GM19043 (cell line): Measurements from ENCODE around the gene TEX14.
A peak's percentile ranks its signal among the peaks of the same experiment; 100 is the strongest.

ENCODE experiments used
- ATAC-seq: cut with Tn5 transposase; IDR thresholded peaks from one replicate; pipeline ENCODE4 v1.9.1; 2021; ENCODE audit warnings: low read depth; ENCODE audit not compliant: unreplicated experiment

Gene TEX14

DNA sequence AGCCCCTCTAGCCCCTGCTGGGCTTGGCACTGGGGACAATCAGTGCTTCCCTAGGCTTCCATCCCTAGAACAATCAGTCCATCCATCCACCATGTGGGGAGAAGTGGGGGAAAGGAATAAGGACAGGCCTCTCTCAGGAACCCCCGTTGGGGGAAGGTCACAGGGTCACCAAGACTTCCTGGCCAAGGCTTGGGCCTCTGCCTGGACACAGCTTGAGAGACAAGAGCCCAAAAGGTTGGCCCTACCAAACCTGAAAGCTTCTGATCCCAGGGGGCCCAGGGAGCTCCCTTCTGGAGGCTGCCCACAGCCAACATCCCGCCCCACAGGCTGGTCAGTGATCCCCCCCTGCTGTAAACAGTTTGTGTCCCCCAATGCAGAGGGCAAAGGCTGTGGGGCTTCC, 161.2 kb downstream of the TEX14 start:
- ATAC-seq: no peak

- no peak for ATAC-seq
Measured at GRCh38 chr17:58529275-58529674, 162.6 kb downstream of the TEX14 start.

- ATAC-seq: no peak
Measured at GRCh38 chr17:58528443-58528842, 163.4 kb downstream of the TEX14 start.

- ATAC-seq: no peak
Measured at GRCh38 chr17:58527949-58528348, 163.9 kb downstream of the TEX14 start.

DNA sequence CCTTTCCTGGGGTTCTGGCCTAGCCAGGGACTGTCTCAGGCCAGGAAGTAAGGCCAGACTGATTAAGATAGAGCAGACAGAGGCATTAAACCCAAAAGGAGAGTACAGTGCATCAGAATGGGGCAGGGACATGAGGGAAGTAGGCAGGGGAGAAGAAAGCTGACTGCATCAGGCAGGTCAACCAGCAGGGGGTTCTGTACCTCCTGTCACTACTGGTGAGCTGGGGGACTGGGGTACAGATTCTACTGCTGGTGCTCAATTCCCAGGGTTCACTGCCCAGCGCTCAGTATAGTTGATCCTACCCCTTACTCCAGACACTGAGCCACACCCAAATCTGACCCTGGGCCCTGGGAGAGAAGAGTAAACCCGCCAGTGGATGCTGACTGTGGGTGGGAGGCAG, 164.5 kb downstream of the TEX14 start:
- ATAC-seq: no peak

GRCh38 chr17:58525239-58525638, 166.6 kb downstream of the TEX14 start:
- no peak for ATAC-seq

GRCh38 chr17:58521680-58522079, 170.2 kb downstream of the TEX14 start:
- no peak for ATAC-seq

GRCh38 chr17:58520843-58521430, 170.9 kb downstream of the TEX14 start:
- ATAC-seq: no peak

DNA sequence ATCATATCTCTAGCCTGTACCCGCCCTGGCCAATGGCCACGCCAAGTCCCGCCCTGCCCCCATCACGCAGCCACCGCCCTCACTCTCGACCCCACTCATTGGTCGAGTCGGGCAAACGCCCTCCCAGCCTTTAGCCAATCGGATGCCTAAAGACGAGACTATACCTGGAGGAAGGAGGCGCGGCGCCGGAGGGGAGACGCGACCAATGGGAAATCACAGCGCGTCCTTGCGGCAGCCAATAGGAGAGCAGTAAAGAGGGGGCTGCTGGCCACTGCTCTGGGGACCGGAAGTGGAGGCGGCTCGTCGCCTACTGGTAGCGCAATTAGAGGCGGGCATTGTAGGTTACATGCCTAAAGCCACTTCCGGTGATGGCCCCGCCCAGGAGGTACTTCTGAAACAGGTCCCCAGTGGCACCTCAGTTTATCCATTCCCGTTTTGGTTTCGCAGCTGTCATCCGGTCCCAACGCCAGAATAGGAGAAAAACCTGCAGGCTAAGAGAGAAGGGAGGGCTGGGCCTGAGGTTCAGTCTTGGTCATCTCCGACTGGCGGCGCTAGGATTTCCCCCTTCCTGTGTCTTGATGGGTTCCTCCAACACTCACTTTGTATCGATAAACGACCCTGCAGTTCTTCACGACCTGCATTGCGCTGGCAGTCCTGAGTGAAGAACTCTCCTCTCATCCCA, 173.8 kb downstream of the TEX14 start:
- peak; percentile 75 for ATAC-seq

GRCh38 chr17:58517378-58517927, 174.4 kb downstream of the TEX14 start:
- ATAC-seq: no peak

DNA sequence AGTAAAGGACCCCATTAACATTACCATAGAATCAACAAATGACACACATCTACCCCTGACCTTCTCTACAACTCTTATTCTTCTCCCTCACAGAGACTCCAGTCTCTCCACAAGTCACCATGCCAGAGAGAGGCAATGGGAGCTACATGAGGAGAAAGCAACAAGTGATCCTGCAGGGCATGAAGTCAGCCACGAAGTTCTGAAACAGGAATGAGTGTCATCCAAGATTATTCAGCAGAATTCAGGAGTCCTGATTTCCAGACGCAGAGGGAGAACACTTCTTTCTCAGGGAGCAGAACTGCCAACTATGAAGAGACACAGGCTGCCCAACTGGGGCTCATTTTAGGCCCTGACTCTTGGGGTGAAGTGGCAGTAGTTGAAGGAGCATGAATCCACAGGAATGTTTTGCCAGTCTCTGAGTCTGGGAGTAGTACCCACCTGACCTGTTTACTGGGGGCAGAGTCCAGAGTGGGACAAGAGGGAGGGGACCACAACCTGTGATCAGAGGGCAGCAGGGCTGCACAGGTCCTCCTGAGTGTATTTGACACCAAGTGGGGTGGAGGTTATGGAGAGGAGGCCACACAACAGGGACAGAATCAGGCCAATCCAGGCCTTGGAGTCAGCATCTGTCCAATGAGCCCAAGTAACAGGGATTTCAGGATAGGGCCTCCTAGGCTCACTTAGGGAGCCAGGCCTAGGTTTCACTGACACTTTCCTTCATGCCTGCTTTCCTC, 175.0 kb downstream of the TEX14 start:
- no peak for ATAC-seq

- no peak for ATAC-seq
Measured at GRCh38 chr17:58515286-58515685, 176.6 kb downstream of the TEX14 start.

GRCh38 chr17:58514770-58515157, 177.1 kb downstream of the TEX14 start:
- no peak for ATAC-seq

- ATAC-seq: no peak
Measured at GRCh38 chr17:58513965-58514769, 177.7 kb downstream of the TEX14 start, which contains the start of gene MTMR4. TSS of gene MTMR4 (minus strand) at chr17:58514638. CDS start at chr17:58514407, 231 bp downstream.

DNA sequence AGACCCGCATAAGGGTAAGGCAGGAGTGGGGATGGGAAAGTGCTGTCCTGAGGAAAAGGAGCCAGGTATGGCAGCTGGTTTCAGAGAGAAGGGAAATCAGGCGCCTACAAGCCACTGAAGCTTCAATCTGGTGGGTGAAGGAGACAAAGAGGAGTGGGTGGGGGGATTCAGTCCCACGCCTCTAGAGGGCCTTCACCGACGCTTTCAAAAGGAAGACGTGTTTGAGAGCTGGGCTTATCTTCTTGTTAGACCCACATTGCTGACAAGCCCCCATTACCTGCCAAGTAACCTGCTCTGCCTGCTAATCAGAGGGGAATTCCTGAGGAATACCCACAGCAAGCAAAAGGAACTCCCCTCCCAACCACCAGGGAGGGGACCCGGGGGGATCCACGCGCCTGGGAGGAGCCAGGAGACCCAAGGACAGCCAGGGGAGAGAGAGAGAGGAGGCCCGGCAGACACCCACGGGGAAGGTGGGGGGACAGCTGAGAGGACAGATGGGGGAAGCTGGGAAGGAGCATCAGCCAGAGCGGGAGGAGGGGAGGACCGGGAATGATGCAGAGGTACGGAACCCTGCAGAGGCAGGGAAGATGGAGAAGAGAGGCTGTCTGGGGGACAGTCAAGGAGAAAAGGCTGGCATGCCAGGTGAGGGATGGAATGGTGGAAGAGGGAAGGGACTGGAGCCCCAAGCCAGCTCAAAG, 178.4 kb downstream of the TEX14 start:
- ATAC-seq: no peak

DNA sequence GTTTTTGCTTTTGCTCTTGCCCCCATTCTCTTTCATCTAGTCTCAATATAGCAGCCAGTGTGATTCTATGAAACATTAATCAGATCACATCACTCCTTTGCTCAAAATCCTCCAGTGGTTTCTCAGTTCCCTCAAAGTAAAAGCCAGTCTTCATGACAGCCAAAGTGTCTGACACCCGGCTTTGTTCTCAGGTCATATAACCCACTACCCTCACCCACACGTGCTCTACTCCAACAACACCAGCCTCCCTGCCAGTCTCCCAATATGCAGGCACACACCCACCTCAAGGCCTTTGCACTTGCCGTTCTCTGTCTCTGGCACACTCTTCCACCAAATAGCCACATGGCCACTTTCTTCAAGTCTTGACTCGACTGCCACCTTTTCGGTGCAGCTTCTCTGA, 181.8 kb downstream of the TEX14 start:
- ATAC-seq: no peak

- no peak for ATAC-seq
Measured at GRCh38 chr17:58508341-58509067, 183.3 kb downstream of the TEX14 start.

GRCh38 chr17:58507123-58507634, 184.7 kb downstream of the TEX14 start:
- ATAC-seq: no peak
